WTC11 (cell line): ENCODE results near the gene TAC1. TPM values are rescaled to one million over a fixed set of nuclear protein-coding genes. Genes with fewer than 3 reads are reported as not detected.

ENCODE experiments used
- ATAC-seq: fragments of 200-7000 bp; cut with Tn5 transposase; 2 replicates; pipeline ENCODE4 v1.10.0; 2021; ENCODE audit warnings: mild to moderate bottlenecking, moderate library complexity
- CTCF ChIA-PET: fragments of 300-600 bp; sonication (Branson Sonifier 250); formaldehyde crosslinking; loops from one replicate; lab custom pipeline; 2021; ENCODE audit warnings: antibody characterized with exemption; lab: Charles Lee
- POLR2A ChIA-PET: fragments of 350-600 bp; sonication (Branson Sonifier 250); formaldehyde crosslinking; loops from one replicate; lab custom pipeline; 2021; ENCODE audit warnings: antibody characterized with exemption; lab: Charles Lee
- DNase-seq: peaks from one replicate; pipeline ENCODE4 v3.0.0; 2021; ENCODE audit warnings: low spot score
- H3K27ac Mint-ChIP-seq: 2 replicates; pipeline ENCODE4 v1.8.0; 2021; ENCODE audit warnings: mixed read lengths
- H3K27me3 Mint-ChIP-seq: 2 replicates; pipeline ENCODE4 v1.8.0; 2021; ENCODE audit warnings: low read depth, mild to moderate bottlenecking, moderate library complexity, mixed read lengths
- H3K36me3 Mint-ChIP-seq: 2 replicates; pipeline ENCODE4 v1.8.0; 2021; ENCODE audit warnings: mixed read lengths
- H3K4me1 Mint-ChIP-seq: 2 replicates; pipeline ENCODE4 v1.8.0; 2022; ENCODE audit warnings: mixed read lengths
- H3K4me3 Mint-ChIP-seq: 2 replicates; pipeline ENCODE4 v1.8.0; 2021; ENCODE audit warnings: mild to moderate bottlenecking, moderate library complexity, mixed read lengths
- H3K9me3 Mint-ChIP-seq: 2 replicates; pipeline ENCODE4 v1.8.0; 2021; ENCODE audit warnings: mixed read lengths
- ATF2 ChIP-seq: sonication (generic); formaldehyde crosslinking; IDR thresholded peaks from 2 replicates; pipeline ENCODE4 v1.8.1; 2022; ENCODE audit warnings: low read depth, missing genetic modification reagents, borderline replicate concordance
- ATF3 ChIP-seq: sonication (generic); formaldehyde crosslinking; conservative IDR thresholded peaks from 2 replicates; pipeline ENCODE4 v1.8.1; 2022; ENCODE audit warnings: mild to moderate bottlenecking, missing genetic modification reagents
- CREB1 ChIP-seq: sonication (generic); formaldehyde crosslinking; IDR thresholded peaks from 2 replicates; pipeline ENCODE4 v1.8.0; 2023; ENCODE audit warnings: mild to moderate bottlenecking, missing genetic modification reagents
- CREM ChIP-seq: sonication (generic); formaldehyde crosslinking; IDR thresholded peaks from 2 replicates; pipeline ENCODE4 v1.8.1; 2022; ENCODE audit warnings: mild to moderate bottlenecking, missing genetic modification reagents, moderate library complexity
- E2F4 ChIP-seq: sonication (generic); formaldehyde crosslinking; IDR thresholded peaks from 2 replicates; pipeline ENCODE4 v1.8.1; 2022; ENCODE audit warnings: low read depth, mild to moderate bottlenecking, moderate library complexity, missing genetic modification reagents, borderline replicate concordance
- ELF4 ChIP-seq: sonication (generic); formaldehyde crosslinking; IDR thresholded peaks from 2 replicates; pipeline ENCODE4 v1.8.1; 2022; ENCODE audit warnings: low read depth, mild to moderate bottlenecking, moderate library complexity, missing genetic modification reagents
- ERG ChIP-seq: fragments of 250-450 bp; sonication (Bioruptor Pico); IDR thresholded peaks from 2 replicates; pipeline ENCODE4 v1.8.0; 2021; ENCODE audit warnings: mild to moderate bottlenecking
- ESRRA ChIP-seq: sonication (generic); formaldehyde crosslinking; IDR thresholded peaks from 2 replicates; pipeline ENCODE4 v1.8.1; 2022; ENCODE audit warnings: mild to moderate bottlenecking, missing genetic modification reagents, borderline replicate concordance
- ETV6 ChIP-seq: sonication (generic); formaldehyde crosslinking; IDR thresholded peaks from 2 replicates; pipeline ENCODE4 v1.8.1; 2022; ENCODE audit warnings: mild to moderate bottlenecking, missing genetic modification reagents
- FOXK1 ChIP-seq: sonication (generic); formaldehyde crosslinking; IDR thresholded peaks from 2 replicates; pipeline ENCODE4 v1.8.0; 2022; ENCODE audit warnings: mild to moderate bottlenecking, moderate library complexity, missing genetic modification reagents
- FOXP4 ChIP-seq: sonication (generic); formaldehyde crosslinking; IDR thresholded peaks from 2 replicates; pipeline ENCODE4 v1.8.0; 2022; ENCODE audit warnings: mild to moderate bottlenecking, missing genetic modification reagents
- GTF2I ChIP-seq: fragments of 250-450 bp; sonication (Bioruptor Pico); conservative IDR thresholded peaks from 2 replicates; pipeline ENCODE4 v1.4.0; 2021; ENCODE audit warnings: mild to moderate bottlenecking
- HMGXB4 ChIP-seq: sonication (generic); formaldehyde crosslinking; IDR thresholded peaks from 2 replicates; pipeline ENCODE4 v1.8.1; 2023; ENCODE audit warnings: mild to moderate bottlenecking, moderate library complexity, missing genetic modification reagents
- IRF1 ChIP-seq: sonication (generic); formaldehyde crosslinking; IDR thresholded peaks from 2 replicates; pipeline ENCODE4 v1.8.0; 2023; ENCODE audit warnings: missing genetic modification reagents
- NFYB ChIP-seq: sonication (generic); formaldehyde crosslinking; conservative IDR thresholded peaks from 2 replicates; pipeline ENCODE4 v1.8.0; 2022; ENCODE audit warnings: low read depth, missing genetic modification reagents
- PREB ChIP-seq: sonication (generic); formaldehyde crosslinking; IDR thresholded peaks from 2 replicates; pipeline ENCODE4 v1.8.1; 2022; ENCODE audit warnings: mild to moderate bottlenecking, missing genetic modification reagents, moderate library complexity, borderline replicate concordance
- TEAD4 ChIP-seq: sonication (generic); formaldehyde crosslinking; IDR thresholded peaks from 2 replicates; pipeline ENCODE4 v1.8.0; 2022; ENCODE audit warnings: mild to moderate bottlenecking, missing genetic modification reagents
- ZNF138 ChIP-seq: sonication (generic); formaldehyde crosslinking; conservative IDR thresholded peaks from 2 replicates; pipeline ENCODE4 v1.8.1; 2022; ENCODE audit warnings: mild to moderate bottlenecking, moderate library complexity, missing genetic modification reagents
- ZNF263 ChIP-seq: sonication (generic); formaldehyde crosslinking; IDR thresholded peaks from 2 replicates; pipeline ENCODE4 v1.8.1; 2022; ENCODE audit warnings: low read depth, mild to moderate bottlenecking, moderate library complexity, missing genetic modification reagents
- total RNA-seq: library from RNA; stranded (reverse); gene quantifications from 3 replicates; pipeline ENCODE4 v1.2.3, GENCODE V29; 2021

TAC1 gene
- total RNA-seq, 1 experiment from 2014 or later = 0.42 TPM

- no peak overlapping the region for H3K27ac Mint-ChIP-seq
Observed at GRCh38 chr7:97770850-97771249, 39.0 kb downstream of the TAC1 start.

More at GRCh38 chr7:97770850-97771249, 39.0 kb downstream of the TAC1 start:
- TF ChIP-seq ZNF138 (CRISPR knock-in tag) (no peak), ERG (no peak), IRF1 (CRISPR knock-in tag) (no peak), E2F4 (CRISPR knock-in tag) (no peak), GTF2I (CRISPR knock-in tag) (no peak), ELF4 (CRISPR knock-in tag) (no peak), ESRRA (CRISPR knock-in tag) (no peak), ATF2 (CRISPR knock-in tag) (no peak), FOXP4 (CRISPR knock-in tag) (no peak), HMGXB4 (CRISPR knock-in tag) (no peak), FOXK1 (CRISPR knock-in tag) (no peak), PREB (no peak), ZNF263 (CRISPR knock-in tag) (no peak), ETV6 (CRISPR knock-in tag) (no peak), NFYB (CRISPR knock-in tag) (no peak), CREB1 (CRISPR knock-in tag) (no peak), TEAD4 (CRISPR knock-in tag) (no peak), ATF3 (CRISPR knock-in tag) (no peak), CREM (CRISPR knock-in tag) (no peak)
- Mint-ChIP-seq H3K36me3 (no peaks in the 10 kb centered on the region), H3K27me3 (no peaks in the 10 kb centered on the region; the same call in 1 of the 2 replicates), H3K9me3 (no peaks in the 10 kb centered on the region), H3K4me3 (no peak overlapping the region), H3K4me1 (peaks cover 7% of the 10 kb centered on the region)
- ATAC-seq (no peak), DNase-seq (no peak)
- ChIA-PET CTCF (no interaction called here), POLR2A (no interaction called here)
